Left ventricle myocardium inferior (tissue), 1 donor: ENCODE data around the gene ODC1. TPM values are rescaled to one million over a fixed set of nuclear protein-coding genes. Genes with fewer than 3 reads are reported as not detected.

ENCODE experiments used
- DNase-seq: peaks from one replicate; pipeline ENCODE4 v3.0.0-alpha.2; 2020
- H3K27ac ChIP-seq: fragments of 200-600 bp; replicated peaks from 2 replicates; pipeline ENCODE4 v1.8.0; 2021
- H3K27me3 ChIP-seq: fragments of 200-600 bp; 2 replicates; pipeline ENCODE4 v1.8.0; 2021; ENCODE audit warnings: low read depth
- H3K36me3 ChIP-seq: fragments of 200-600 bp; 2 replicates; pipeline ENCODE4 v1.8.0; 2021
- H3K4me1 ChIP-seq: fragments of 200-600 bp; 2 replicates; pipeline ENCODE4 v1.8.0; 2021
- H3K4me3 ChIP-seq: fragments of 200-600 bp; 2 replicates; pipeline ENCODE4 v1.8.0; 2021; ENCODE audit warnings: mild to moderate bottlenecking, moderate library complexity
- H3K9me3 ChIP-seq: fragments of 200-600 bp; replicated peaks from 2 replicates; pipeline ENCODE4 v1.8.0; 2021
- intact Hi-C: fragments of 100-400 bp; cut with micrococcal nuclease; formaldehyde crosslinking; loops from one replicate; pipeline ENCODE4 v1.11.0; 2022
- total RNA-seq: library from RNA; stranded (reverse); fragmentation: NEBNext Ultra II Directional; extraction: Animal tissue kit (Norgen Biotek cat#: 25700); gene quantifications from one replicate; pipeline ENCODE4 v1.2.1, GENCODE V29; 2021
- TF ChIP-seq, protein P1 (sequence below): fragments of 200-600 bp; IDR thresholded peaks from 2 replicates; pipeline ENCODE4 v1.8.0; 2021; ENCODE audit warnings: antibody characterized with exemption, mild to moderate bottlenecking, borderline replicate concordance
- donor health status: DM: no; HTN: yes; CAD: no; lungs with severe emphysema.

Gene ODC1
- total RNA-seq, 1 donor from 2014 or later = 41.7 TPM

DNA sequence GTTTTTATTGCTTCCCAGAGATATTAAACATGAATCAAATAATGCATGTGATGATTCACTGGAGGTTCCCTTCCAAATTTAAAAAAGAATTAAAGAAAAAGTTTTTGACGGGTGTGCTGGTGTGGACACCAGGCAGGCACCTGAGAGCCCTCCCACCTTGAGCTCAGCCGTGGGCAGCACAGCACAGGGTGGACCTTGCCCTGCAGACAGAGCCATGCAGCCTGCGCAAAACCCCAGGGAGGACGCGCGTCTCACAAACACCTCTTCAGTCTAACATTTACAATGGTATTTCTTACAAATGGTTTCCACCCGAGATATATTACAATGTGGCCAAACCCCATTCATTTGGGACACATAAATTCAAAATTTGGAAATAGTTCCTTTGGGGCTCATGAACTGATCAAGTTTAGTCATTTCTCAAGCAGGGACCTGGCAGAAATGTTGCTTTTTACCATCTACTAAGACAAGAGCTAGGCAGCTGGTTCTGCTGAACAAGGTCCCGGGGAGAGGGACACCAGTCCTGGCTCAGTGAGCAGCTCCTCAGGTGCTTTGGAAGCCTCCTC lies 45.4 kb downstream of the ODC1 start:
- H3K4me3 ChIP-seq = no peak overlapping the region
- intact Hi-C loops = no loop called here
- H3K27me3 ChIP-seq = no peaks in the 10 kb centered on the region
- TF ChIP-seq, protein P1, sequence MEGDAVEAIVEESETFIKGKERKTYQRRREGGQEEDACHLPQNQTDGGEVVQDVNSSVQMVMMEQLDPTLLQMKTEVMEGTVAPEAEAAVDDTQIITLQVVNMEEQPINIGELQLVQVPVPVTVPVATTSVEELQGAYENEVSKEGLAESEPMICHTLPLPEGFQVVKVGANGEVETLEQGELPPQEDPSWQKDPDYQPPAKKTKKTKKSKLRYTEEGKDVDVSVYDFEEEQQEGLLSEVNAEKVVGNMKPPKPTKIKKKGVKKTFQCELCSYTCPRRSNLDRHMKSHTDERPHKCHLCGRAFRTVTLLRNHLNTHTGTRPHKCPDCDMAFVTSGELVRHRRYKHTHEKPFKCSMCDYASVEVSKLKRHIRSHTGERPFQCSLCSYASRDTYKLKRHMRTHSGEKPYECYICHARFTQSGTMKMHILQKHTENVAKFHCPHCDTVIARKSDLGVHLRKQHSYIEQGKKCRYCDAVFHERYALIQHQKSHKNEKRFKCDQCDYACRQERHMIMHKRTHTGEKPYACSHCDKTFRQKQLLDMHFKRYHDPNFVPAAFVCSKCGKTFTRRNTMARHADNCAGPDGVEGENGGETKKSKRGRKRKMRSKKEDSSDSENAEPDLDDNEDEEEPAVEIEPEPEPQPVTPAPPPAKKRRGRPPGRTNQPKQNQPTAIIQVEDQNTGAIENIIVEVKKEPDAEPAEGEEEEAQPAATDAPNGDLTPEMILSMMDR = no peak
- H3K4me1 ChIP-seq = peaks cover 90% of the 10 kb centered on the region
- DNase-seq = no peak
- peak overlapping the region; percentile 81 for H3K27ac ChIP-seq
- H3K9me3 ChIP-seq = no peaks in the 10 kb centered on the region
- no peaks in the 10 kb centered on the region for H3K36me3 ChIP-seq

DNA sequence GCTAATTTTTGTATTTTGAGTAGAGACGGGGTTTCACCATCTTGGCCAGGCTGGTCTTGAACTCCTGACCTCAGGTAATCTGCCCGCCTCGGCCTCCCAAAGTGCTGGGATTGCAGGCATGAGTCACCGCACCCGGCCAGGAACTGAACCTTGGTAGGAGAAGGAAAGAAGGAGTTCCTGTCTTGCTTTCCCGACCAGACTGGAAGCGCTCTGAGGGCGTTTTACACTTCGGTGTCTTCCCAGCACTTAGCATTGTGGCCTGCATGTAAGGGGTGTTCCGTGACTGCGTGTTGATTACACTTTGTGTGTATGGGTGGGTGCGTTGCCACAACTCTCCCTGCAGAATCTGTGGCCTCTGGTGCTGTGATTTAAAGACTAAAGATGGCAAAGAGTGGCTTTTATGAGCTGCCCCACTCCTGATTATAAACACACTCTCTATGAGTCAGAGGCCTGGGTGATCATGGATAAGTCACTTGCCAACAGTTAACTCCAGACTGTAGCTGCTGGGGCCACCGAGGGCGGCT lies 46.0 kb downstream of the ODC1 start:
- DNase-seq = no peak
- Histone ChIP-seq H3K36me3 (no peaks in the 10 kb centered on the region), H3K27ac (peak overlapping the region; percentile 81), H3K4me1 (peaks cover 90% of the 10 kb centered on the region), H3K27me3 (no peaks in the 10 kb centered on the region), H3K9me3 (no peaks in the 10 kb centered on the region), H3K4me3 (no peak overlapping the region)
- TF ChIP-seq, protein P1 = no peak
- intact Hi-C loops = no loop called here

DNA sequence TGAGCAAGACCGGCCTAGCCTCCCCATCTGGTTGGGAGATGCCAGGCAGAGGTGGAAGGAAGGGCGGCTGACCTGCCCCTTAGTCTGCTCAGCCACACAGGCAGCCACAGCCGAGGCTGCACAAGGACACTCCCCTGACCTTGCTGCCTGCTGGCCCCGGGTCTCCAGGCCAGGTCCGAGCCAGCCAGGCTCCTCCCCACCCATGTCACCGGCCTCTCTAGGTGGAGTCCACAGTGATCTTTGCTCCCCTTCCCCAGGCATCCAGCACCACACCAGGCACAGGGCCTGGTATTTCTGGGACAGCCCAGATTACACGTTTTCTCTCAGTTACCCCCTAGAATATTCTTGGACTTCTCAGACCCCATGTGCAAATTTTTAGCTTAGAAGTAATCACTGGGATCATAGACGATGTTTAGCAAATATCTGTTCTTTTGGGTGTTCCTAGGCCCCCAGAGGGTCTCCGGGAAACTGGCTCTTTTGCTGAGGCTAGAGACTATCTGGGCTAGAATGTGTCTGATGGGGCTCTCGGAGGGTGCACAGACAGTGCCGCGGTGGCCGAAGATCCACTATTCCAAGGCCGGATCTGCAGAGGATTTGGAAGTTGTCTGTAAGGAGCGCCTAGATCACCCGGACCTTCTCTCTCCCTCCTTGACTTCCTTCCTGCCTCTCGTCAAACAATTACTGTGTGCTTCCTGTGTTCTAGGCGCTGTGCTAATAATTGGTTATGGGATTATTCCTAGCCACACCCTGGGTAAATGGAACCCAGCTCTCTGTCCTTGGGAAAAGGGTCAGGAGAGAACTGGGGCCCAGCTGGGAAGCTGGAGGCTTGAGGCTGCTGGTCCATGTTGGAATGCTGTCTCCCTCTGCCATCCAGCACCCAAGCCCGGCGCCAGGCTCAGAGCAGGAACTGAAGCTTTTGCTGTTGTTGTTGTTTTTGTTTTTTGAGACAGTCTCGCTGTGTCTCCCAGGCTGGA lies 46.9 kb downstream of the ODC1 start:
- H3K27ac ChIP-seq = peak overlapping the region; percentile 81
- peak overlapping the region; percentile 12 for H3K4me3 ChIP-seq
- TF ChIP-seq, protein P1 = no peak
- no peak for DNase-seq
- no peaks in the 10 kb centered on the region for H3K9me3 ChIP-seq
- H3K36me3 ChIP-seq = no peaks in the 10 kb centered on the region
- H3K27me3 ChIP-seq = no peaks in the 10 kb centered on the region
- peaks cover 90% of the 10 kb centered on the region for H3K4me1 ChIP-seq
- intact Hi-C loops = no loop called here

DNA sequence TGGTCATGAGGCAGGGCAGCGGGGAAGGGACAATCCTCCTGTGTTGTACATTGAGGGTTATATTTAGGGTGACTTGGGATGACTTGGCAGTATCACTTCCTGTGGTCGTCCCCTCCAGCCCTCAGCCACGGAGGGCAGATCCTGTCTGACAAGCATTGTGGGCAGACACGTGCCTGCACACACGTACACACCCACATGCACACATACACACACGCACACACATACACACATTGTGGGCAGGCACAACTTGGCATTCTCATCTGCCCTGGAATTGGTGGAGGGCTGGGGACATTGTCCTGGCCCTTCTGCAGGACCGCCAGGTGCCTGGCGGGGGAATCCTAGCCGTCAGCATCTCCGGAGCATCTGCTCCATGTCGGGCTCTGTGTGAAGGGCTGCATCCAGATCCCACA lies 47.6 kb downstream of the ODC1 start:
- peak overlapping the region; percentile 81 for H3K27ac ChIP-seq
- no peaks in the 10 kb centered on the region for H3K27me3 ChIP-seq
- peak; percentile 45 for DNase-seq
- no peaks in the 10 kb centered on the region for H3K36me3 ChIP-seq
- peaks cover 83% of the 10 kb centered on the region for H3K4me1 ChIP-seq
- TF ChIP-seq, protein P1 = no peak
- H3K9me3 ChIP-seq = no peaks in the 10 kb centered on the region
- intact Hi-C loops = no loop called here
- no peak overlapping the region for H3K4me3 ChIP-seq

DNA sequence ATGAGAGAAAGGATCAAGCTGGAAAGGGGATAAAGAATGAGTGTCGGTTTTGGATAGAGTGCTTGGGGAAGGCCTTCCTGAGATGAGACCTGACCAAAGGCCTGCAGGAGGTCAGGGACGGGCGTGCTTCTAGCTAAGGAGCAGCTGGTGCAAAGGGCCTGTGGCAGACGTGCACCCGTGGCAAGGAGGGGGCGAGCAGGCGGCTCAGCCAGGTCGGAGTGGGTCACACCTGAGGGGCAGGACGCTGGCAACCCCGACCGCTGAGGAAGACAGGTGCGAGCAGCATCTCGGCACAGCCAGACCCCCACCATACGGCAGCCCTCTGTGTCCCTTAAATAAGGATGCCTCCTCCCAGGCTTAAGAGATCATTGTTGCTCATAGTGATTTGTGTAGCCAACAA lies 48.1 kb downstream of the ODC1 start:
- peaks cover 77% of the 10 kb centered on the region for H3K4me1 ChIP-seq

More for the DNA sequence above, 48.1 kb downstream of the ODC1 start:
- intact Hi-C loops = no loop called here
- Histone ChIP-seq H3K27ac (peak overlapping the region; percentile 81), H3K4me3 (no peak overlapping the region), H3K36me3 (no peaks in the 10 kb centered on the region), H3K27me3 (no peaks in the 10 kb centered on the region), H3K9me3 (no peaks in the 10 kb centered on the region)
- TF ChIP-seq, protein P1 = no peak
- no peak for DNase-seq
